IMR-90 (cell line): Measurements from ENCODE around the gene LEKR1. TPM values are rescaled to one million over a fixed set of nuclear protein-coding genes. Genes with fewer than 3 reads are reported as not detected.
A peak's percentile ranks its signal among the peaks of the same experiment; 100 is the strongest.

Experiments used
- ATAC-seq: fragments of 200-7000 bp; cut with Tn5 transposase; 2 replicates; pipeline ENCODE4 v1.9.1; 2020; ENCODE audit warnings: low read depth, mild to moderate bottlenecking, moderate library complexity
- BruUV-seq: library from RNA; stranded (reverse); fragments of 400-500 nt; replicated peaks from 2 replicates; lab custom pipeline; 2021; lab: Mats Ljungman, UMichigan
- CTCF ChIA-PET: fragments of 300-600 bp; formaldehyde crosslinking; extraction: SDS; loops from one replicate; lab custom pipeline; 2021; ENCODE audit warnings: antibody characterized with exemption; lab: Yijun Ruan, JAX
- POLR2A ChIA-PET: fragments of 300-600 bp; sonication (Branson Sonifier 250); formaldehyde crosslinking; loops from one replicate; lab custom pipeline; 2022; ENCODE audit warnings: antibody characterized with exemption; ENCODE audit not compliant: unreplicated experiment; lab: Charles Lee
- DNase-seq: peaks from one replicate; pipeline ENCODE4 v3.0.0; 2013
- H2AFZ ChIP-seq: replicated peaks from 2 replicates; pipeline ENCODE3; 2013; ENCODE audit warnings: low read length, mild to moderate bottlenecking; ENCODE audit not compliant: poor library complexity
- H2AK5ac ChIP-seq: 2 replicates; pipeline ENCODE4 v1.6.1; 2013; ENCODE audit warnings: low read depth, low read length, inconsistent platforms
- H2AK9ac ChIP-seq: replicated peaks from 2 replicates; pipeline ENCODE3; 2013; ENCODE audit warnings: mild to moderate bottlenecking, low read depth, low read length, moderate library complexity; ENCODE audit not compliant: poor library complexity
- H2BK120ac ChIP-seq: 2 replicates; pipeline ENCODE4 v1.6.1; 2013; ENCODE audit warnings: low read depth, low read length, inconsistent platforms
- H2BK15ac ChIP-seq: 3 replicates; pipeline ENCODE4 v1.6.1; 2013; ENCODE audit warnings: low read depth, low read length, inconsistent platforms
- H2BK20ac ChIP-seq: 2 replicates; pipeline ENCODE4 v1.6.1; 2013; ENCODE audit warnings: low read depth, mild to moderate bottlenecking, inconsistent platforms, low read length, moderate library complexity
- H2BK5ac ChIP-seq: 2 replicates; pipeline ENCODE4 v1.6.1; 2013; ENCODE audit warnings: mild to moderate bottlenecking, low read depth, low read length, inconsistent platforms; ENCODE audit not compliant: poor library complexity, severe bottlenecking
- H3K14ac ChIP-seq: replicated peaks from 2 replicates; pipeline ENCODE4 v1.6.1; 2013; ENCODE audit warnings: low read depth, low read length, inconsistent platforms
- H3K18ac ChIP-seq: 2 replicates; pipeline ENCODE4 v1.6.1; 2013; ENCODE audit warnings: low read depth, low read length, control low read depth
- H3K23ac ChIP-seq: 2 replicates; pipeline ENCODE4 v1.6.1; 2013; ENCODE audit warnings: low read depth, low read length, inconsistent platforms
- H3K27ac ChIP-seq: 2 replicates; pipeline ENCODE4 v1.5.1; 2013; ENCODE audit warnings: mild to moderate bottlenecking, control low read depth, low read length; ENCODE audit not compliant: insufficient read depth
- H3K27me3 ChIP-seq: 2 replicates; pipeline ENCODE4 v1.6.1; 2013; ENCODE audit warnings: low read length; ENCODE audit not compliant: control insufficient read depth, insufficient read depth
- H3K36me3 ChIP-seq: 2 replicates; pipeline ENCODE4 v1.6.1; 2013; ENCODE audit warnings: low read length, mixed read lengths; ENCODE audit not compliant: control insufficient read depth, insufficient read depth
- H3K4ac ChIP-seq: 2 replicates; pipeline ENCODE4 v1.6.1; 2013; ENCODE audit warnings: low read depth, low read length, inconsistent platforms
- H3K4me1 ChIP-seq: 2 replicates; pipeline ENCODE4 v1.6.1; 2013; ENCODE audit warnings: low read length, mixed read lengths; ENCODE audit not compliant: control insufficient read depth, insufficient read depth
- H3K4me2 ChIP-seq: 2 replicates; pipeline ENCODE4 v1.6.1; 2013; ENCODE audit warnings: low read depth, mild to moderate bottlenecking, control low read depth, low read length, moderate library complexity
- H3K4me3 ChIP-seq: 2 replicates; pipeline ENCODE4 v1.5.1; 2013; ENCODE audit warnings: low read depth, mild to moderate bottlenecking, control low read depth, low read length, moderate library complexity; ENCODE audit not compliant: insufficient read depth
- H3K56ac ChIP-seq: 2 replicates; pipeline ENCODE4 v1.6.1; 2013; ENCODE audit warnings: low read length, inconsistent platforms; ENCODE audit not compliant: insufficient read depth; ENCODE audit errors: extremely low read depth
- H3K79me1 ChIP-seq, 2 experiments: 2 replicates each; pipeline ENCODE4 v1.6.1; 2013; ENCODE audit warnings: low read length in 2 of 2, inconsistent platforms in 1 of 2, low read depth in 1 of 2
- H3K9ac ChIP-seq: 2 replicates; pipeline ENCODE4 v1.6.1; 2013; ENCODE audit warnings: low read depth, low read length, control low read depth
- H3K9me1 ChIP-seq: 2 replicates; pipeline ENCODE4 v1.6.1; 2013; ENCODE audit warnings: low read length, inconsistent platforms; ENCODE audit not compliant: insufficient read depth
- H3K9me3 ChIP-seq: 2 replicates; pipeline ENCODE4 v1.6.1; 2013; ENCODE audit warnings: low read length; ENCODE audit not compliant: control insufficient read depth, insufficient read depth
- H4K20me1 ChIP-seq: 2 replicates; pipeline ENCODE4 v1.6.1; 2013; ENCODE audit warnings: low read length, inconsistent platforms; ENCODE audit not compliant: insufficient read depth
- H4K5ac ChIP-seq: 2 replicates; pipeline ENCODE4 v1.6.1; 2013; ENCODE audit warnings: mild to moderate bottlenecking, low read depth, low read length, control low read depth
- H4K8ac ChIP-seq, 2 experiments: 2 replicates each; pipeline ENCODE4 v1.6.1; 2013; ENCODE audit warnings: low read depth in 2 of 2, low read length in 2 of 2, control low read depth in 1 of 2, inconsistent platforms in 1 of 2
- H4K91ac ChIP-seq: 2 replicates; pipeline ENCODE4 v1.6.1; 2013; ENCODE audit warnings: low read depth, low read length, inconsistent platforms; ENCODE audit not compliant: insufficient read depth
- BHLHE40 ChIP-seq: fragments of 150-350 bp; IDR thresholded peaks from 2 replicates; pipeline ENCODE4 v1.6.1; 2016; ENCODE audit warnings: mild to moderate bottlenecking, low read depth, low read length
- CEBPB ChIP-seq: IDR thresholded peaks from 2 replicates; pipeline ENCODE4 v1.6.1; 2012; ENCODE audit warnings: low read depth, low read length, improper control_type of control experiment
- CHD1 ChIP-seq: IDR thresholded peaks from 2 replicates; pipeline ENCODE4 v1.6.1; 2012; ENCODE audit warnings: low read depth, low read length, improper control_type of control experiment
- CTCF ChIP-seq: conservative IDR thresholded peaks from 2 replicates; pipeline ENCODE4 v1.5.1; 2012; ENCODE audit warnings: mild to moderate bottlenecking, low read depth, low read length, improper control_type of control experiment
- ELK1 ChIP-seq: fragments of 150-350 bp; IDR thresholded peaks from 2 replicates; pipeline ENCODE4 v1.6.1; 2016; ENCODE audit warnings: low read depth, mild to moderate bottlenecking, low read length, moderate library complexity, borderline replicate concordance
- MAFK ChIP-seq: IDR thresholded peaks from 2 replicates; pipeline ENCODE4 v1.6.1; 2012; ENCODE audit warnings: low read depth, low read length, improper control_type of control experiment
- MAZ ChIP-seq: IDR thresholded peaks from 2 replicates; pipeline ENCODE4 v1.6.1; 2012; ENCODE audit warnings: low read depth, mild to moderate bottlenecking, low read length, improper control_type of control experiment, moderate library complexity, borderline replicate concordance
- MXI1 ChIP-seq: IDR thresholded peaks from 2 replicates; pipeline ENCODE4 v1.6.1; 2012; ENCODE audit warnings: low read depth, mild to moderate bottlenecking, low read length, moderate library complexity, borderline replicate concordance
- NFE2L2 ChIP-seq: fragments of 150-350 bp; IDR thresholded peaks from 2 replicates; pipeline ENCODE4 v1.6.1; 2016; ENCODE audit warnings: low read depth, mild to moderate bottlenecking, low read length
- POLR2A ChIP-seq: IDR thresholded peaks from 2 replicates; pipeline ENCODE4 v1.6.1; 2012; ENCODE audit warnings: mild to moderate bottlenecking, low read depth, low read length
- RAD21 ChIP-seq: IDR thresholded peaks from 2 replicates; pipeline ENCODE4 v1.6.1; 2012; ENCODE audit warnings: low read length, improper control_type of control experiment
- RCOR1 ChIP-seq: IDR thresholded peaks from 2 replicates; pipeline ENCODE4 v1.6.1; 2012; ENCODE audit warnings: mild to moderate bottlenecking, low read length, improper control_type of control experiment; ENCODE audit not compliant: insufficient replicate concordance
- RFX5 ChIP-seq: IDR thresholded peaks from 2 replicates; pipeline ENCODE4 v1.8.0; 2012; ENCODE audit warnings: low read depth, mild to moderate bottlenecking, low read length, moderate library complexity
- USF2 ChIP-seq: fragments of 150-350 bp; IDR thresholded peaks from 2 replicates; pipeline ENCODE4 v1.6.1; 2017; ENCODE audit warnings: mild to moderate bottlenecking, antibody characterized with exemption, low read length, low read depth
- WGBS, 2 experiments: methylation state at CpG; one replicate each; pipeline versions ENCODE4 v1.1.5 to v1.1.7; 2013; ENCODE audit warnings: missing lambda C conversion rate in 2 of 2; ENCODE audit not compliant: insufficient read length in 1 of 2; ENCODE audit errors: extremely low coverage in 2 of 2; 5-methylcytosine and 5-hydroxymethylcytosine counted together
- dilution Hi-C: fragments of 300-500 bp; cut with HindIII; formaldehyde crosslinking; loops from one replicate; pipeline ENCODE4 v1.14.3; 2018; ENCODE audit warnings: low sequenced_read_pairs; ENCODE audit not compliant: unreplicated experiment
- in situ Hi-C: fragments of 300-500 bp; cut with MboI; formaldehyde crosslinking; loops from 3 replicates; pipeline ENCODE4 v1.14.3; 2019; ENCODE audit warnings: low sequenced_read_pairs, inconsistent platforms, mixed read lengths
- intact Hi-C: fragments of 100-400 bp; cut with micrococcal nuclease; formaldehyde crosslinking; loops from 2 replicates; pipeline ENCODE4 v1.10.0; 2022
- polyA plus RNA-seq, 3 experiments: library from polyadenylated mRNA; depleted of rRNA; stranded (reverse); fragments of >200 nt; gene quantifications; 2 replicates each; pipeline ENCODE4 v1.2.3, GENCODE V29; 2012; ENCODE audit warnings: low replicate concordance in 1 of 3
- total RNA-seq: library from RNA; depleted of rRNA; stranded (reverse); fragments of >200 nt; gene quantifications from 2 replicates; pipeline ENCODE4 v1.2.3, GENCODE V29; 2012

The LEKR1 gene
- total and polyA plus RNA-seq, 2 of the 4 experiments (the other 2 are of a cell fraction), result 0.19 to 0.36 TPM

GRCh38 chr3:157066335-157067098 lies 240.4 kb downstream of the LEKR1 start:
- Histone ChIP-seq H3K79me1 (no peaks in the 10 kb centered on the region), H2AFZ (peak overlapping the region; percentile 80), H3K27me3 (no peaks in the 10 kb centered on the region), H3K4me2 (peak overlapping the region; percentile 48), H3K18ac (peak overlapping the region; percentile 4; the same call in 1 of the 2 replicates), H2AK5ac (0 out of 2 replicates have a peak overlapping the region, but pooled peaks have one; percentile 5), H4K20me1 (no peaks in the 10 kb centered on the region), H3K27ac (no peak overlapping the region), H3K9me1 (peaks cover 12% of the 10 kb centered on the region; the same call in 1 of the 2 replicates), H3K14ac (peak overlapping the region; percentile 1; the same call in 1 of the 2 replicates), H4K91ac (no peak overlapping the region), H2BK20ac (no peak overlapping the region), H3K23ac (no peak overlapping the region), H3K9ac (no peak overlapping the region), H4K5ac (peak overlapping the region; percentile 35; the same call in 1 of the 2 replicates), H2AK9ac (no peak overlapping the region), H3K9me3 (no peaks in the 10 kb centered on the region), H4K8ac (peak overlapping the region in 1 of 2 experiments; percentile 49; a peak in 1 of 4 replicates), H2BK5ac (no peak overlapping the region), H3K4ac (0 out of 2 replicates have a peak overlapping the region, but pooled peaks have one; percentile 39), H3K4me1 (peaks cover 12% of the 10 kb centered on the region), H3K4me3 (no peak overlapping the region), H3K56ac (no peak overlapping the region), H3K36me3 (no peaks in the 10 kb centered on the region), H2BK120ac (peak overlapping the region; percentile 11; the same call in 1 of the 2 replicates), H2BK15ac (no peak overlapping the region)
- in situ Hi-C loops (no loop called here), intact Hi-C loops (no loop called here), dilution Hi-C loops (no loop called here)
- CTCF ChIA-PET, result interaction anchor here (1.2 kb wide), 1 partner anchor 15 kb away, joined by 3 read pairs; no protein-coding TSS in a partner anchor
- POLR2A ChIA-PET, result no interaction called here
- ATAC-seq, result peak; percentile 60
- peak; percentile 98 for DNase-seq
- no CpG with 5 or more reads among the region's 11 CpGs for WGBS, 2 experiments
- BruUV-seq, result no TSS peak
- no peak for TF ChIP-seq MXI1
- no peak for TF ChIP-seq RCOR1
- no peak for TF ChIP-seq BHLHE40
- no peak for TF ChIP-seq POLR2A
- TF ChIP-seq CTCF, result no peak
- no peak for TF ChIP-seq MAZ
- no peak for TF ChIP-seq RFX5
- peak; percentile 32; the same call in 1 of the 2 replicates for TF ChIP-seq NFE2L2
- peak; percentile 68 for TF ChIP-seq MAFK
- TF ChIP-seq CEBPB, result peak; percentile 70
- no peak for TF ChIP-seq CHD1
- TF ChIP-seq USF2, result 0 out of 2 replicates have a peak, but pooled peaks have one; percentile 14
- TF ChIP-seq RAD21, result peak; percentile 19; the same call in 1 of the 2 replicates
- no peak for TF ChIP-seq ELK1
